Stimulated activated CD4-positive, alpha-beta T cell treated with anti-CD3 and anti-CD28 coated beads, TNF-alpha, amount 100 ng/mL, for 1 hour (primary cell): Measurements from ENCODE around the gene KCTD16.

ENCODE experiments used
- DNase-seq, 3 donors: peaks; one replicate each; pipeline ENCODE4 v3.0.0-alpha.2; 2020; ENCODE audit warnings: low read depth in 3 of 3, low spot score in 1 of 3

The KCTD16 gene

GRCh38 chr5:144281784-144282183 lies 111.1 kb downstream of the KCTD16 start:
- no peak for DNase-seq

DNA sequence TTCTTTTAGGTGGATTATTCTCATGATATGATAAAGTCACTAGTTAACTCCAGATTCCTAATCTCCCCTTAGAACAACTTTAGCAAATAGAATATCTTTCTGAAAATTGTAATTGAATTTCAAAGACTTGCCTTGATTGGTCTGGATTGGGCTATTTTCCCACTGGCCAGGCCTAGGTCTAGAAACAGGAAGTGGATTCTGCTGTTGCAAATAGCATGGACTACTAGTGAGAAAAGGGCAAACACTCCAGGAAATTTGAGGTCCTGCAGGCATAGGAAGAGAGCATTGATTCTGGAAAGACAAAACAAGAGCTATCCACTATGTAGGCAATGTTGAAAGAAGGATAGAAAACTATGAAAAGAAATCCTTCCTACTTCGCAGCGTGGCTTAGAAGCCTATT lies 113.4 kb downstream of the KCTD16 start:
- no peak for DNase-seq

GRCh38 chr5:144284931-144285502 lies 114.3 kb downstream of the KCTD16 start:
- DNase-seq, result no peak

- DNase-seq, result no peak
Observed at GRCh38 chr5:144289277-144289676, 118.6 kb downstream of the KCTD16 start.

- DNase-seq, result no peak
Observed at GRCh38 chr5:144292029-144292428, 121.4 kb downstream of the KCTD16 start.

DNA sequence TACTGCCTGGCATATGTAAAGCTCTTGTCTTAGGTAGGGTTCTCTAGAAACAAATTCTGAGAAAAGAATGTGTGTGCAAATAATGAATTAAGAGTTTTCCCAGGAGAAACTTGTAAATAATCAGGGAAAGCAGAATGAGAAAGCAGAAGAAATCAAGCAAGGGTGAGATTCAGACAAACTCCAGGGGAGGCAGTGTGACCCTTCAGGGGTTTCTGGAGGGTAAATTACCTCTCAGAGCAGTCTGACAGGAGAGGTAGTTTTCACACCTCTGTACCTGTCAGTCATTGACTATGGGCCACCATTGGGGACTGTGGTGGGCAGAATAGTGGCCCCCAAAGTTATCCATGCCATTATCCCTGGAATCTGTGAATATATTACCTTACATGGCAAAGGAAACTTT lies 124.6 kb downstream of the KCTD16 start:
- DNase-seq, result no peak

- no peak for DNase-seq
Observed at GRCh38 chr5:144297081-144297480, 126.4 kb downstream of the KCTD16 start.

GRCh38 chr5:144298658-144299057 lies 128.0 kb downstream of the KCTD16 start:
- DNase-seq, result no peak

DNA sequence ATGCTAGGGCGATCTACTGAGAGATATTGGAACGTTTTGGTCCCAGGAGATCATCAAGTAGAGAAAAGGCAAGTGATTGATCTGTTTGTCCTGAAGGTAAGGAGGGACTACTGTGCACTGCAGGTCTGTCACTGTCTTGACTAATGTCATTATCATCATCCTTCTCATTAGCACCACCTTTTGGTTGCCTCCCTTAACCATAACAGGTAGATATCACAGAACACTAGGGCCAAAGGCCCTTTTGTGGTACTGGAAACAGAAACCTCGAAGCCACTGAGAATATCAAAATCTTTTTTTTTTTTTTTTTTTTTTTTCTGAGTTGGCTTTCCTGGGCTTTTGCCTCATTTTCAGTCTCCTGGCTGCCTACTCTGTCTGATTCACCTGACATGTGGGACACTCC lies 134.0 kb downstream of the KCTD16 start:
- no peak for DNase-seq

DNA sequence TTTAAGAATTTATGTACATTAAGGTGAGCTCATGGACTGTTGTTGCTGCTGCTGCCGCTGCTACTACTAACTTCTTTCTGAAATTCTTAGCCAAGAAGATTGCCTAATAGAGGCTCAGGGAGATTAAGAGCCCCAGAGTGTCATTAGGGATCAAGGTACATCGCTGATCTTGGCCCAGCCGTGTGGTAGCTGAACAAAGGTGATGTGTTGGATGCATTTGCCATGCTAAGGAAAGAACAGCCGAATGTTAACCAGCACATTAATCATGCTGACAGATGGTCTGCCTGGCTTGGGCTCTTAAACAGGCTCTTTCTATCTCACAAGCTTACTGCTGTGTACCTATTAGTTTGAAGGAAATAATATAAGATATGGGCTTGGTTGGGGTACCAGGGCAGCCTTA lies 137.1 kb downstream of the KCTD16 start:
- DNase-seq, result no peak

GRCh38 chr5:144308174-144308573 lies 137.5 kb downstream of the KCTD16 start:
- DNase-seq, result no peak

DNA sequence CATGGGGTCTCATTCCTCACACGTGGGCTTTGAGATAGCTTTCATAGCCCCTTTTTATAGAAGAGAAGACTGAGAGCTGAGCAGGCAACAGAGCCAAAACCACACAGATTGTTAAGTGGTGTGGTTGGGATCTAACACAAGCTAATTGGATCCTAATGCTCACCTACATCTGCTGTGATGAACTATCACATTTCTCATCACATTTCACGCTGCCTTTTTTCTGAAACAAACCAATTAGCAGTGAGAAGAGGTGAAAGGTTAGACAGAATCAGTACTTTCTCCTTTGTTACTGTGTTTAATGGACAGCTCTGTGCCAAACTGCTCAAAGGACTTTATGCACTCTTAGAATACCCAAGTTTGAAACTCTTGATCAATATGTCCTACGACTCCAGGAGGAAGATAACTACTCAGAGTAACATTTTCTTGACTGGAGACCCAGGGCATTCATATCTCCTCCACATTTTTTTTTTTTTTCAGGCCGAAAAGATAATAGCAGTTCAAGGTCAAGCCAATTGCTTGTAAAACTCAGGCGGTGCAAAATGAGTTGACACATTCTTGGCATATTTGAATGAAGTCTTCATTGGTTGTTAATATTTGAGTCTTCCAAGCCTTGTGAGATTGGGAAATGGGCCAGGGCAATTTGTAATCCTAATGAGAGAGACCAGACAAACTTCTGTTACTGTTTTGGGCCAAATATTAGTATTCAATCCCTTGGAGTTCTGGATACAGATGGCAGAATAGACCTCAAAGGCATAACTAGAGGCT lies 138.4 kb downstream of the KCTD16 start:
- no peak for DNase-seq

DNA sequence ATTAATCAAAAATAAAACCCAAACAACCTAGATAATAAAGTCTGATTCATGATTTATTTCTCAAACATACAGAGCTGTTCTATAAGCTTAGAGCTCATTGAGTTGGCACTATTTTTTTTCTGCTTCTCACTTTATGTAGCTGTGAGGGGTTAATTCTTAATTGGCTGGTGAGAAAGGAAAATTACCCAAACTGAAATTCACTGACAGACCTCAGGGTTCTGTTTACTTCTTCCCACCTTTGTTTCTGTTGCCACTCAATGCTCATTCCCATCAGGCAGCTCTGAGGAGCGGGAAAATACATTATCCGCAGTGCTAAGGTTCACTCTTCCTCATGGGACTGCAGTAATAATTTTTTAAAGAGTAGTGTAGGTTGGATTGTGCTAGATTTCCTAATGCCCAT lies 139.9 kb downstream of the KCTD16 start:
- no peak for DNase-seq

DNA sequence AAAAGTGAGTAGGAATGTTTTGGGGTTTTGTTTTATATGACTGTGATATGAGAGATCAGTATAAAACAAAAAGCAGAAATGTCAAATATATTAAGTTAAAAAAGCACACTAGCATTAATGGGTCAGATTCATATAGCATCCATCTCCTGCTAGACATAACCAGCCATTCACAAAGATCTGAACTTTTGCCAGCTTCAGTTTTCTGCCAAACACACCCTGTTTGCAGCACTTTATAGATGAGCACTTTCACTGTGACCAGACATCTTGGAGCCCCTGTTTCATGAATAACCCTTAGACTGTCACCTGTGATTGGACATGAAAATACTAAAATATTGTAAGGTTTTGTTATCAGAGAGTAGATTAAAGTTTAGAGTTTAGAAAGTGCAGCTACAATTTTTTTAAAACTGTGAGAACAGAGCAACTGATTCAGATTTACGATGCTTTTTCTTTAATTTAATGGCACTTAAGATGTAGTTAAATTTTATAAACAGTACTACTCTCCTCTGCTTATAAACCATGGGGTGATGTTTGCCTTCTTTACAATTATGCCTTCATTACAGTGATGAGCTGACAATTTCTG lies 142.6 kb downstream of the KCTD16 start:
- DNase-seq, result no peak

- no peak for DNase-seq
Observed at GRCh38 chr5:144315026-144315425, 144.4 kb downstream of the KCTD16 start.

DNA sequence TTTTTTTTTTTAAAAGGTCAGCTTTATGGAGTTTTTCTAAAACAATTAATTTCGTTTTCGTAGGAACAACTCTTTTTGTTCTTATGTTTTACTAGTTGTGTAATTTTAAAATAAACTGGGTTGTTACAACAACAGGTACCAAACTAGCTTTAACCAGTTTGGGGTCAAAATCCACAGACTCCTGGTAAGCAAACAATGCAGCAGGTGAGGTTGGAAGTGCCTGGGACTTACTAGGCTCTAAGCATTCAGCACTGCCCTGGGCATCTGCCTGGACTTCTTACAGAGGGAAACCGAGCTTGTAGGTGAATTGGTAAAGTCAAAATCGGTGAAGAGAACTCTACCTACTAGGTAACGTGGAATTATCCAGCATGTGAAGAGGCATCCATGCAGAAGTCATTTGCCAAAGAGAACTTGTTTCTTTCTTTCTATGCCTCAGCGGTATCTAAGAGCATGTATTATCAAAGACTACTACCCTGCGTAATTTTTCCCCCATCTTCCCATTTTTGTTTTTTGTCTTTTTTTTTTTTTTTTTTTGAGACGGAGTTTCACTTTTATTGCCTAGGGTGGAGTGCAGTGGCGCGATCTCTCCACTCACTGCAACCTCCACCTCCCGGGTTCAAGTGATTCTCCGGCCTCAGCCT lies 145.4 kb downstream of the KCTD16 start:
- no peak for DNase-seq

DNA sequence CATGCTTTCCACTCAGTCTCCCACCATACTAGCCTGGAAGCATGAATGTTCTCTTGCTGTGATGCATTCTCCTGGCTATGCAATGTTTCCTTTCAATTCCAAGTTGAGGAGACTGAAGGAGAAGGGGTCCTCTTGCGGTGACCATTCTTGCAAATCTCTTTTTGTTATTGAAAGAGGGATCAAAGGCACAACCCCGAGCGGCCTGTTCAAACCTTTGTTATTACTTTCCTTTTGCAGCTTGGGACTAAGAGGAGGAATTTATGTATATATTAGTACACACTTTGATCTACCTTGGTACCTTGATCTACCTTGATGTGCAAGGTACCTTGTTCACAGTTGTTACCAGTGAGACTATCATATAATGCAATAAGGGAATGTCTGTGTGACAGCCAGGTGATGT lies 147.3 kb downstream of the KCTD16 start:
- DNase-seq, result no peak

DNA sequence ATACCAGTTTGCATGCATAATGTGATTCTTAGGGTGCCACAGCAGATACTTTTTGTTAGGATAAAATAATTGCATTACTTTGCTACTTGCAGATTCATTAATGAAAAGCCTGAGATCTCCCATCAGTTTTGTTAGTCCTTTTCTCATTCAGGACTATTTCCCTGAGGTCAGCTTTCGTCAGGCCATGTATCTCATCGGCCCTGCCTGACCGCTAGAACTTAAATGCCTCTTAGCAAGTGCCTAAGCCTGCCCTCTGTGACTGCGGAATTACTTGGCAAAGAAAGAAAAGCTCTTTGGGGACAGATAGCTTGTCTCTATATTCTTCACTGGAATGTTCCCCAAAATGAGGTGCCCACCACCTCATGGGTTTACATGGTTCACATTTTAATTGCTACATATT lies 147.8 kb downstream of the KCTD16 start:
- DNase-seq, result no peak

- no peak for DNase-seq
Observed at GRCh38 chr5:144323181-144323580, 152.5 kb downstream of the KCTD16 start.

- no peak for DNase-seq
Observed at GRCh38 chr5:144325532-144325931, 154.9 kb downstream of the KCTD16 start.

DNA sequence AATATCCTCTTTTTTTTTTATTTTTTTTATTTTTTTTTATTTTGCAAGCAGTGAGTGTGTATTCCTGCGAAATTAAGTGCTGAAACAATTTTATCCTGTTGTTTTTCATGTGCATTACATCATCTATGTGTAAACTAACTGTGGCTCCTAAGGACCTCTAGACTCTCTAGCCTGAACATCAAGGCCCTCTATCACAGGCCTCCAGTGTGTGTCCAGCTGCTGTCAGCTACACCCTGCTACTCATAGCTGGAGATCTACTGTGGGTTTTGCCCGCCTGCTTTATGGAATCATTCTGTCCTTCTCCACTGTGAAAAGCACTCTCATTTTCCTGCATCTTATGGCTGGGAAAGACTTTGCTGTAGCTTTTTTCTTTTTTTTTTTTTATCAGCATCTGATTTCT lies 157.8 kb downstream of the KCTD16 start:
- DNase-seq, result no peak

- no peak for DNase-seq
Observed at GRCh38 chr5:144328980-144329379, 158.3 kb downstream of the KCTD16 start.
